Suprapubic skin (tissue), 3 donors: ENCODE measurements around the gene ODF2L.

ENCODE experiments used
- POLR2AphosphoS5 ChIP-seq, 3 donors: sonication (generic); formaldehyde crosslinking; IDR thresholded peaks; one replicate each; pipeline ENCODE4 v1.6.1; 2017; ENCODE audit warnings: antibody characterized with exemption in 3 of 3
- TF ChIP-seq, protein P1 (sequence below), 2 donors: fragments of 200-600 bp in 1 of 2; fragments of 450-650 bp in 1 of 2; sonication (generic) in 1 of 2; IDR thresholded peaks; one replicate each; pipeline ENCODE4 v1.5.1; 2016 to 2019; ENCODE audit warnings: antibody characterized with exemption in 2 of 2, mild to moderate bottlenecking in 1 of 2, moderate library complexity in 1 of 2

- TF ChIP-seq POLR2AphosphoS5 (IDR thresholded peaks at IDR 0.05), result no peak
- TF ChIP-seq, protein P1, sequence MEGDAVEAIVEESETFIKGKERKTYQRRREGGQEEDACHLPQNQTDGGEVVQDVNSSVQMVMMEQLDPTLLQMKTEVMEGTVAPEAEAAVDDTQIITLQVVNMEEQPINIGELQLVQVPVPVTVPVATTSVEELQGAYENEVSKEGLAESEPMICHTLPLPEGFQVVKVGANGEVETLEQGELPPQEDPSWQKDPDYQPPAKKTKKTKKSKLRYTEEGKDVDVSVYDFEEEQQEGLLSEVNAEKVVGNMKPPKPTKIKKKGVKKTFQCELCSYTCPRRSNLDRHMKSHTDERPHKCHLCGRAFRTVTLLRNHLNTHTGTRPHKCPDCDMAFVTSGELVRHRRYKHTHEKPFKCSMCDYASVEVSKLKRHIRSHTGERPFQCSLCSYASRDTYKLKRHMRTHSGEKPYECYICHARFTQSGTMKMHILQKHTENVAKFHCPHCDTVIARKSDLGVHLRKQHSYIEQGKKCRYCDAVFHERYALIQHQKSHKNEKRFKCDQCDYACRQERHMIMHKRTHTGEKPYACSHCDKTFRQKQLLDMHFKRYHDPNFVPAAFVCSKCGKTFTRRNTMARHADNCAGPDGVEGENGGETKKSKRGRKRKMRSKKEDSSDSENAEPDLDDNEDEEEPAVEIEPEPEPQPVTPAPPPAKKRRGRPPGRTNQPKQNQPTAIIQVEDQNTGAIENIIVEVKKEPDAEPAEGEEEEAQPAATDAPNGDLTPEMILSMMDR (IDR thresholded peaks at IDR 0.05), result no peak
Measured at GRCh38 chr1:86416343-86416742, 20.2 kb upstream of the ODF2L start.
